Stimulated activated CD8-positive, alpha-beta memory T cell treated with anti-CD3 and anti-CD28 coated beads, Interleukin-4, amount 100 ng/mL, for 24 hours (primary cell): ENCODE results near the gene CACNA1D.
"Not testable (repeated sequence)": the region's sequence is repeated elsewhere in the genome, so short reads cannot be mapped to it uniquely, and the experiment has no call there.

Experiments used
- DNase-seq: peaks from one replicate; pipeline ENCODE4 v3.0.0-alpha.2; 2020; ENCODE audit warnings: low read depth

The CACNA1D gene

GRCh38 chr3:53526704-53527055, 32.3 kb downstream of the CACNA1D start:
- no peak for DNase-seq

DNA sequence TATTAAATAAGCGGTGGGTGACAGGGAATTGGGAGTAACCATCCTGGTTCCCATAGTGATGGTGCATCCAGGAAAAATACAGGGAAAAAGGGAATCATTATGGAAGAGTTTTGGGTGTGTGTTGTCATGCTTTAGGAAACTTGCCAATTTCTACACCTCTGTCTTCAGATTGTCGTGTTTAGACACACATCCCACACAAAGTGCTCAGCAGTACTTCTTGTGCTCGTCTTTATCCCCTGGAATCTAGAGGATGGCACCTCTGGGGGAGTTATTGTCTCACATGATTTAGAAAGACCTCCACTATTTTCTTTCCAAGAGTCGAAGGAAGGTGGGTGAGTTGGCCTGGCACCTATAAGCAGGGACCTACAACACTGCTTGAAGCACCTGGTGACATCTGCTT, 35.8 kb downstream of the CACNA1D start:
- DNase-seq = no peak

- no peak for DNase-seq
Observed at GRCh38 chr3:53531749-53532148, 37.3 kb downstream of the CACNA1D start.

DNA sequence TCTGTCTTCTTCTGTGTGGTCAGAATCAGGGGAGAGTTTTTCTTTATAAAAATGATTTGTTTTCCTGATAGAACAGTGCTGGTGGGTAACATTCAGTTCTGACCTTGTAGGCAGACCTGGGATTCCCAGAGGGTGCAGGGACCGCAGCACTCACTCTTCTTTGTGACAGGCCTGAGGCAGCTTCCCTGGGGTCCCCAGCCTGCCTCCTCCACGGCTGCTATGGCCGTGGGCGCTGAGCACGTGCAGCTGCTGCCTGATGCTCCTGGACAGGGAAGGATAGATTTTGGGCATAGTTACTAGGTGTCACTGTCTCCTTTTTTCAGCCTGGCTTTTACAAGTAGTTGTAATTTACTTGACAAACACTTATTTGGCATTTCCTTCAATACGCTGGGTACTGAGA, 39.1 kb downstream of the CACNA1D start:
- no peak for DNase-seq

GRCh38 chr3:53534216-53534615, 39.8 kb downstream of the CACNA1D start:
- DNase-seq = no peak

GRCh38 chr3:53534676-53535400, 40.4 kb downstream of the CACNA1D start:
- no peak for DNase-seq

GRCh38 chr3:53536282-53536681, 41.9 kb downstream of the CACNA1D start:
- no peak for DNase-seq

- DNase-seq = no peak
Observed at GRCh38 chr3:53544357-53544756, 49.9 kb downstream of the CACNA1D start.

- DNase-seq = no peak
Observed at GRCh38 chr3:53545310-53545995, 51.0 kb downstream of the CACNA1D start.

DNA sequence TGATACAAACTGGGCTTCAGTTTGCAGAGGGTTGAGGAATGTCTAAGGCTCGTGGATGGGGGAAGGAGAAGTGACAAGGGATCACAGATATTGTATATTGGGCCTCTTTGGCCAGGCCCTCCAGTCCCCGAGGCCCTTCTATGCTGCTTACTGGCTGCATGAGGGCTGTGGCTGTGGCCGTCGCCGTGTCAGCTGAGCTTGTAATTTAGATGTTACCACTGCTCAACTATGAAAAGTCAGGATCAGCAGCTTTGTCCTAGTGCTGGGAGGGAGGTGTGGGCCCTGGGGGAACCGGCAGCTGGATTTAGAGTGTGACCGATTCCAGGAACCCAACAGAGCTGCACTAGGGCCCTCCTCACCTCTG, 51.6 kb downstream of the CACNA1D start:
- DNase-seq = no peak

GRCh38 chr3:53547327-53547726, 52.9 kb downstream of the CACNA1D start:
- no peak for DNase-seq

- no peak for DNase-seq
Observed at GRCh38 chr3:53550005-53550620, 55.7 kb downstream of the CACNA1D start.

DNA sequence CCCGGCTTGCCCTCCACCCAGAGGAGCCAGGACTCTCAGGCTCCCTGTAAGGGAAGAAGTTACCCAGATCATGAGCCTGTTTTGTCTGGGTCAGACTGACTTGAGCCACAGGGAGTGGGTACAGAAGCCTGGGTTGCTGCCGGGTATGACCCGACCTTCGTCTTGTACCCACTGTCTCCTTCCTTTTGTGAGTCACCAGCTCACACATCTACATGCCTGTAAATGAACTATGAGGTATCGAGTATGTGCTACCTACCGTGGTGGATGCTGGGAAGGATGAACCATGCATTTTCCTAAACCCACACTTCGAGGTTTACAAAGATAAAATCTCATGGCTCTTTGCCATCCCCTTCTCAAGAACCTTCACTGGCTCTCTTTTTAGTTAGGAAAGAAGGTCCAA, 56.9 kb downstream of the CACNA1D start:
- no peak for DNase-seq

GRCh38 chr3:53552730-53553129, 58.3 kb downstream of the CACNA1D start:
- no peak for DNase-seq

DNA sequence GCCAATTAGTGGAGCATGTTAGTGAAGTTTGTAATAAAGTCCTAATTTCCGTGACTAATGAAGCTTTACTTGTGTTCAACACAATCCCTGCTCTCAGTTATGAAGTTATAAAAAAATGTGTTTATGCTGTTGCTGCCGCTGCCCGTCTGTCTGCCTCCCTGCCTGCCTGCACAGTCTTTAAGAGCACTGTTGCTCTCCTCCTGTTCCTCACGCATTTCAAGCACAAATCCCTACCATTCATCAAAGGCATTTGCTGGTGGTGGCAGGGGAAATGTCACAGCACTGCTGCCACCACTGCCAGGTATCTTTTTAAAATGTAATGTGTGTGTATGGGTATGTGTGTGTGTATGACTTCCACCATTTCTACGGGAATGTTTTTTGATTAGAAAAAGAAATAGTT, 58.8 kb downstream of the CACNA1D start:
- DNase-seq = no peak

DNA sequence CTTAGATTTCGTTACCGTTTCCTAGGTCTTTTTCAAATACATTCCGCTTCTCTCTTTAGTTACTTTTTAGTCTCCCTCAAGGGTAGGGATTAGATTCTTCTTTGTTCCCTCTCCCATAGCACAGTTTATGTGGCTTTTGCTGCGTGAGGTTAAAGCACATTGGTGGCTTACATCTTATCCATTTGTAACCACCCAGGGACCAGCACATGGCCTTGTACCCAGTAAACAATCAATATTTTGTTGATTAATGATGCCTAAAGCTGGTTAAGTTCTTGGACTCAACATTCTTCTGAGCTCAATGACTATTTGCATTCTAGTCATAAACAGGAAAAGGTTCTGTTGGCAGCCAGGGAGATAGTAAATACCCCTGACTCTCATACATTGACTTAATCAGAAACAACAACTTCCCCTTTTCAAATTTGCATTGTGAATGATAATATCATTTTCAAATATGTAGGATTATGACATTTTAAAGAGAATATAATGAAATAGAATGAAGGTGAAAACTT, 60.2 kb downstream of the CACNA1D start:
- DNase-seq = no peak

- DNase-seq = no peak
Observed at GRCh38 chr3:53555068-53555588, 60.7 kb downstream of the CACNA1D start.

GRCh38 chr3:53566461-53567145, 72.2 kb downstream of the CACNA1D start:
- DNase-seq = no peak

- no peak for DNase-seq
Observed at GRCh38 chr3:53570081-53570480, 75.7 kb downstream of the CACNA1D start.

DNA sequence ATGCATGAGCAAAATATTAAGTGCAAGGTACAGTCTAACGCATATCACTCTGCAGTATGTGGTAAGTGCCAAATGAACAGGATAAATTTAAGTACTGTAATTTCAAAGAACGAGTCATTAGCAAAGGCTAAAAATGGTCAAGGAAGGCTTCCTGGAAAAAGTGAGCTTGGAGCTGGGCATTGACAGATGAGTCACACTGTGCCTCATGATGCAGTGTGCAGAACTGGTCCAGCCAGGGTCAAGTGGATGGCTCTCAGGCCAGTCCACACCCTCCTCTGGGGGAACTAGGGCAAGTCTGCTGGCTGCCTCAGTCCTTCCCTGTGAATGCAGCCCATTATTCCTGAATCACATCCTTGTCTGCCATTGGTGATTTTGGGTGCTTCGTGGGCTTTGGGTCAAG, 76.3 kb downstream of the CACNA1D start:
- no peak for DNase-seq

GRCh38 chr3:53571264-53571663, 76.9 kb downstream of the CACNA1D start:
- no peak for DNase-seq

DNA sequence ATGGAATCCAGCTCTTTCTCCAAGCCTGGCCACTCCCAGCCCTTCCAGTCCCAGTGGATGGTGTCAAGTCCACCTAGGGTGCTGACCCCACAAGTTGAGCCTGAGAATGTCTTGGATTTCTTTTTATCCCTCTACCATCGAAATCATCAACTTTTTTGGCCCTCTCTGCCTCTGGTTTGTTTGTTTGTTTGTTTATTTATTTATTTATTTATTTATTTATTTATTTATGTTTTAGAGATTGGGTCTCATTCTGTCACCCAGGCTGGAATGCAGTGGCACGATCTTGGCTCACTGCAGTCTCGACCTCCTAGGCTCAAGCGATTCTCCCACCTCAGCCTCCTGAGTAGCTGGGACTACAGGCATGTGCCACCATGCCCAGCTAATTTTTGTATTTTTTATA, 77.8 kb downstream of the CACNA1D start:
- not testable (repeated sequence) for DNase-seq

DNA sequence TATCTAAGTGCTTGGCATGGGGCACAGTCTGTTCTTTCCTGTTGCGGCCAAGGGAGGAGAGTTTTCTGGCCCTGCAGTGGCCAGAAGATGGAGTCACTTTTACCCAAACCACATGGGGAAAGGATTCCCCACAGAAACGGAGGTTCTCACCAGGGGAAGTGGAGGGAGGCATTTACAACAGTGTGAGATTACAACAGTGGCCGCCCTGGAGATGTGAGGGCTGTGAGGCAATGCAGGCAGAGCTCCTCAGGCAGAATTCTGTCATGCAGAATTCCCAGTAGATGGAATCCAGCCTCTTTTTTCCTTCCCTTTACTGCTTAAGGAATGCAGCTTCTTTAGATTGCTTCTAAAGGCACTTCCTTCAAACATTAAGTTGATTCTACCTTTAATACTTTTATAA, 83.1 kb downstream of the CACNA1D start:
- DNase-seq = no peak
